ENCODE measurements around the gene CEP128. TPM values are rescaled to one million over a fixed set of nuclear protein-coding genes. Genes with fewer than 3 reads are reported as not detected.
A peak's percentile ranks its signal among the peaks of the same experiment; 100 is the strongest.

Gene CEP128
- polyA plus RNA-seq, 1 donor (not counting 4 experiments of a cell fraction or from before 2014, with no cell fraction given) = 2.6 TPM

DNA sequence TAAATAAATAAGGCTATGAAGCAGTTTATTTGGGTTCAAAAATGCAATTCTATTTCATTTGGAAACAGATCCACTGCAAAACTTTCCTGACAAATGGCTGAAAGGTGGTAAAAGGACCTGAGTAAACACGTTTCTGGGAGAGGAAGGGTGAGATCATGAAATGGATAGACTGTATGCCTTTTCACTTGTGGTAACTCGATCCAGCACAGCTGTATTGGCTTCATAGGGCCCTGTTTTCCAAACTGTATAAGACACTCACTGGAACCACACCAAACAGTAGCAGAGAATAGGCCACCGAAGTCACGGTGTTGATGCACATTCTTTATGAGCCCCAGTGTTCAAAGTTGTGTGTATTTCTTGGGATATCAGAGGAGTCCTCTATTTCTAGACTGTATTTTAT, 405.1 kb downstream of the CEP128 start:
- H3K36me3 ChIP-seq (ENCODE audit: control insufficient read depth in 2 of 2, extremely low read depth in 1 of 2, insufficient read depth in 2 of 2, low read length in 2 of 2) = no peaks in the 10 kb centered on the region
- TF ChIP-seq, protein P1, sequence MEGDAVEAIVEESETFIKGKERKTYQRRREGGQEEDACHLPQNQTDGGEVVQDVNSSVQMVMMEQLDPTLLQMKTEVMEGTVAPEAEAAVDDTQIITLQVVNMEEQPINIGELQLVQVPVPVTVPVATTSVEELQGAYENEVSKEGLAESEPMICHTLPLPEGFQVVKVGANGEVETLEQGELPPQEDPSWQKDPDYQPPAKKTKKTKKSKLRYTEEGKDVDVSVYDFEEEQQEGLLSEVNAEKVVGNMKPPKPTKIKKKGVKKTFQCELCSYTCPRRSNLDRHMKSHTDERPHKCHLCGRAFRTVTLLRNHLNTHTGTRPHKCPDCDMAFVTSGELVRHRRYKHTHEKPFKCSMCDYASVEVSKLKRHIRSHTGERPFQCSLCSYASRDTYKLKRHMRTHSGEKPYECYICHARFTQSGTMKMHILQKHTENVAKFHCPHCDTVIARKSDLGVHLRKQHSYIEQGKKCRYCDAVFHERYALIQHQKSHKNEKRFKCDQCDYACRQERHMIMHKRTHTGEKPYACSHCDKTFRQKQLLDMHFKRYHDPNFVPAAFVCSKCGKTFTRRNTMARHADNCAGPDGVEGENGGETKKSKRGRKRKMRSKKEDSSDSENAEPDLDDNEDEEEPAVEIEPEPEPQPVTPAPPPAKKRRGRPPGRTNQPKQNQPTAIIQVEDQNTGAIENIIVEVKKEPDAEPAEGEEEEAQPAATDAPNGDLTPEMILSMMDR (optimal IDR thresholded peaks at IDR 0.05 in 1 of 3, IDR thresholded peaks at IDR 0.05 in 1 of 3, conservative IDR thresholded peaks at IDR 0.05 in 1 of 3; ENCODE audit: extremely low read depth in 1 of 3, insufficient read depth in 2 of 3, low read length in 3 of 3) = no peak
- no peak for TF ChIP-seq EZH2 (IDR thresholded peaks at IDR 0.05; ENCODE audit: low read length)
- H3K9me1 ChIP-seq (ENCODE audit: control insufficient read depth, extremely low read depth, insufficient read depth, low read length) = no peaks in the 10 kb centered on the region
- H3K27ac ChIP-seq (ENCODE audit: control insufficient read depth, insufficient read depth, low read length) = no peak overlapping the region
- no peak overlapping the region for H3K4me2 ChIP-seq (ENCODE audit: control insufficient read depth, extremely low read depth, insufficient read depth, low read depth, low read length)
- no peak overlapping the region for H3K9ac ChIP-seq (ENCODE audit: control insufficient read depth, extremely low read depth, insufficient read depth, low read length)
- no peaks in the 10 kb centered on the region for H3K79me2 ChIP-seq (ENCODE audit: control insufficient read depth, insufficient read depth, low read length)
- peak; percentile 26 for FAIRE-seq
- no peaks in the 10 kb centered on the region for H4K20me1 ChIP-seq (ENCODE audit: control insufficient read depth, extremely low read depth, insufficient read depth, low read length)
- H3K27me3 ChIP-seq (ENCODE audit: control insufficient read depth, extremely low read depth, insufficient read depth, low read length) = no peaks in the 10 kb centered on the region
- H3K4me3 ChIP-seq (ENCODE audit: control insufficient read depth in 2 of 3, extremely low read depth in 1 of 3, insufficient read depth in 2 of 3, low read depth in 1 of 3, low read length in 3 of 3) = no peak overlapping the region
- peak overlapping the region; percentile 73 for H2AFZ ChIP-seq (ENCODE audit: control insufficient read depth, low read length)
- peaks cover 2% of the 10 kb centered on the region for H3K4me1 ChIP-seq (ENCODE audit: control insufficient read depth, extremely low read depth, insufficient read depth, low read length)
- dilution Hi-C loops (cut with MboI; ENCODE audit: extremely low pct_ligation_motif_present, low sequenced_read_pairs) = no loop called here
- no peaks in the 10 kb centered on the region for H3K9me3 ChIP-seq (ENCODE audit: control insufficient read depth, low read depth, low read length)
- no peak for DNase-seq (ENCODE audit: low read depth, low spot score)

DNA sequence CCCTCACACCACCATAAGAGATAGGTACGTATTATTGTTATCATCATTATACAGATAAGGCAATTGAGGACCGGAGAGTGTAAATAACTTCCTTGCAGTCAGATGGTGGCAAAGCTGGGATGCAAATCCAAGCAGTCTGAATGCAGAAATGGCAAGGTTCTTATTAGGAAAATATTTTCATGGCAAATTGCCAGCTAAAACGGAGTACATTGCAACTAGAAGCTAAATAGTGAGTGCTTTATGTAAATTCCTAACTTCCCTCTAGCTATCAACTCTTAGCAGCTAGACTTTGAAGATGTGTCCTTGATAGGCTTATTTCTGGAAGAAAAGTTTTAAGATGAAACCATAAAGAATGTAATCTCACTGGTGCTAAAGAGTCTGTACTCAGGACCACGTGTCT, 406.4 kb downstream of the CEP128 start:
- dilution Hi-C loops (cut with MboI; ENCODE audit: extremely low pct_ligation_motif_present, low sequenced_read_pairs) = no loop called here
- H3K4me3 ChIP-seq (ENCODE audit: control insufficient read depth in 2 of 3, extremely low read depth in 1 of 3, insufficient read depth in 2 of 3, low read depth in 1 of 3, low read length in 3 of 3) = no peak overlapping the region

More for the DNA sequence above, 406.4 kb downstream of the CEP128 start:
- Histone ChIP-seq H3K9ac (ENCODE audit: control insufficient read depth, extremely low read depth, insufficient read depth, low read length) (no peak overlapping the region), H3K4me2 (ENCODE audit: control insufficient read depth, extremely low read depth, insufficient read depth, low read depth, low read length) (no peak overlapping the region), H4K20me1 (ENCODE audit: control insufficient read depth, extremely low read depth, insufficient read depth, low read length) (no peaks in the 10 kb centered on the region), H2AFZ (ENCODE audit: control insufficient read depth, low read length) (no peak overlapping the region), H3K9me3 (ENCODE audit: control insufficient read depth, low read depth, low read length) (no peaks in the 10 kb centered on the region), H3K4me1 (ENCODE audit: control insufficient read depth, extremely low read depth, insufficient read depth, low read length) (peaks cover 2% of the 10 kb centered on the region), H3K27ac (ENCODE audit: control insufficient read depth, insufficient read depth, low read length) (no peak overlapping the region), H3K27me3 (ENCODE audit: control insufficient read depth, extremely low read depth, insufficient read depth, low read length) (no peaks in the 10 kb centered on the region), H3K9me1 (ENCODE audit: control insufficient read depth, extremely low read depth, insufficient read depth, low read length) (no peaks in the 10 kb centered on the region), H3K36me3 (ENCODE audit: control insufficient read depth in 2 of 2, extremely low read depth in 1 of 2, insufficient read depth in 2 of 2, low read length in 2 of 2) (no peaks in the 10 kb centered on the region), H3K79me2 (ENCODE audit: control insufficient read depth, insufficient read depth, low read length) (no peaks in the 10 kb centered on the region)
- DNase-seq (ENCODE audit: low read depth, low spot score) (no peak), FAIRE-seq (no peak)
- TF ChIP-seq EZH2 (IDR thresholded peaks at IDR 0.05; ENCODE audit: low read length) = no peak
- TF ChIP-seq, protein P1 (optimal IDR thresholded peaks at IDR 0.05 in 1 of 3, IDR thresholded peaks at IDR 0.05 in 1 of 3, conservative IDR thresholded peaks at IDR 0.05 in 1 of 3; ENCODE audit: extremely low read depth in 1 of 3, insufficient read depth in 2 of 3, low read length in 3 of 3) = no peak
